Measurements from ENCODE around the gene LRIG1. TPM values are rescaled to one million over a fixed set of nuclear protein-coding genes. Genes with fewer than 3 reads are reported as not detected.

The LRIG1 gene
- total and polyA plus RNA-seq, 2 of the 8 experiments (the other 6 are each of a cell fraction or from before 2014, with no cell fraction given), result 78.1 to 88.7 TPM

DNA sequence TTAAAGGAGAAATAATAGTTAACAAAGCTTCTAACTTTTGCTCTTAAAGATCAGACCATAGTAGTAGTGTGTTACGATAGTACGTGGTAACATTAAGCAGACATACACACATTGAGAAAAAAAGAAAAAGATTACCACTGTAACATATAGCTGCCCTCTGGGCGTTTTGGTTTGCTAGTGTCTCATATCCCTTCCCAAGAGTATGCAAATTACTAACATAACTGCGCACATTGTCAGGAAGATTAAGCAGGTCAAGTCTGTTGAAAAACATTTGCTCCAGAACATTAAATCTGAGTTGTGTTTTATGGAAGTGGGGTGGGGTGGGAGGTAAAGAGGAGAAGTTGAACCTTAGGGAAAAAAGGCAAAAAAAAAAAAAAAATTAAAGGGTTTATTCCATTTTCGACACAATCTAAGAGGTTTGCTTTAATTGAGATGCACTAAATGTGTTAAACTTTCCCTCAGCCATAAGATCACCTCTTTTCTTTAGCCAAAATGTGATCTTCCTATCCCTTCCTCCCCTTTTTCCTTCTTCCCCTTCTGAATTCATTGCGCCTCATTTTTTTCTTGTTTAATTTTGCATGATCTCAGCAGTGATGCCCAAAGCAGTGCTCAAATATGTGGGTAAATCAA lies 1.5 kb upstream of the LRIG1 start:
- Histone ChIP-seq H3K36me3 (ENCODE audit: control insufficient read depth in 2 of 4, insufficient read depth in 4 of 4, low read length in 3 of 4) (no peaks in the 10 kb centered on the region; a peak in 1 of 8 replicates), H2AFZ (ENCODE audit: low read length) (no peak overlapping the region), H4K8ac (ENCODE audit: extremely low read depth, insufficient read depth, low read length) (no peak overlapping the region), H3K23ac (ENCODE audit: insufficient read length) (no peak overlapping the region), H3K9me3 (ENCODE audit: insufficient read depth in 2 of 2, low read depth in 1 of 2, low read length in 1 of 2) (no peaks in the 10 kb centered on the region), H3K27me3 (replicated peaks in 1 of 4; ENCODE audit: control insufficient read depth in 3 of 4, extremely low read depth in 1 of 4, insufficient read depth in 3 of 4, low read length in 3 of 4) (no peaks in the 10 kb centered on the region), H3K14ac (ENCODE audit: insufficient read length) (no peak overlapping the region), H2BK12ac (ENCODE audit: low read depth, low read length) (no peak overlapping the region), H2BK120ac (replicated peaks; ENCODE audit: low read depth, low read length) (no peak overlapping the region), H3K9ac (replicated peaks in 1 of 4; ENCODE audit: extremely low read depth in 1 of 4, low read depth in 3 of 4, low read length in 3 of 4) (no peak overlapping the region), H3K4me2 (ENCODE audit: insufficient read depth in 1 of 2, low read depth in 2 of 2, low read length in 2 of 2) (no peak overlapping the region; a peak in 1 of 4 replicates), H2BK5ac (ENCODE audit: low read depth, low read length) (no peak overlapping the region), H3K79me2 (ENCODE audit: control insufficient read depth in 1 of 2, insufficient read depth in 2 of 2, low read length in 2 of 2) (peaks cover 18 to 34% of the 10 kb centered on the region in 2 experiments), H2BK20ac (ENCODE audit: low read length) (no peak overlapping the region; the same call in 1 of the 2 replicates), H3K27ac (ENCODE audit: low read depth, low read length) (no peak overlapping the region), H4K20me1 (replicated peaks in 1 of 2; ENCODE audit: control insufficient read depth in 1 of 2, insufficient read depth in 2 of 2, low read length in 2 of 2) (peaks cover 5 to 7% of the 10 kb centered on the region in 2 experiments), H3K4me1 (replicated peaks in 1 of 4; ENCODE audit: control insufficient read depth in 3 of 4, insufficient read depth in 4 of 4, low read length in 3 of 4) (peaks cover 3 to 11% (median 6%) of the 10 kb centered on the region in 4 experiments; a peak in 6 of 7 replicates), H4K5ac (ENCODE audit: insufficient read length, low read depth, low read length) (no peak overlapping the region), H2BK15ac (ENCODE audit: low read length) (no peak overlapping the region), H3K79me1 (ENCODE audit: low read depth, low read length) (0 out of 2 replicates have a peak, but pooled peaks cover 2% of the 10 kb centered on the region), H3K18ac (ENCODE audit: extremely low read depth, low read length) (no peak overlapping the region), H4K91ac (replicated peaks; ENCODE audit: insufficient read length, low read length) (no peak overlapping the region), H3K4ac (replicated peaks; ENCODE audit: insufficient read length, low read depth, low read length) (no peak overlapping the region), H3K56ac (replicated peaks; ENCODE audit: insufficient read length, low read depth, low read length) (no peak overlapping the region), H3K23me2 (ENCODE audit: low read depth, low read length) (peaks cover 7% of the 10 kb centered on the region), H2AK5ac (ENCODE audit: low read depth, low read length) (no peak overlapping the region), H3K4me3 (ENCODE audit: extremely low read depth in 1 of 4, insufficient read depth in 2 of 4, low read depth in 3 of 4, low read length in 4 of 4) (0 out of 8 replicates have a peak overlapping the region, but pooled peaks of 1 of the 4 experiments have one; percentile 48)
- WGBS, 2 experiments (ENCODE audit: extremely low coverage in 1 of 2, insufficient coverage in 1 of 2, insufficient read length in 1 of 2, insufficient replicate concordance in 2 of 2, low coverage in 1 of 2, low lambda C conversion rate in 2 of 2, missing lambda C conversion rate in 1 of 2), result 84% methylated on average over 6 of the region's 6 CpGs; no CpG with 5 or more reads in 1 of the 2 experiments
- POLR2A ChIA-PET (ENCODE audit: partially characterized antibody), result no interaction called here
- CTCF ChIA-PET (ENCODE audit: partially characterized antibody), result interaction anchor here (0.5 to 1.3 kb wide), 5 partner anchors 8 to 320 kb away, joined by 3 to 5 read pairs (median 3); no protein-coding TSS in a partner anchor
- DNase-seq (ENCODE audit: low read depth in 1 of 2, low spot score in 2 of 2) (no peak), FAIRE-seq (no peak)
- no peak for TF ChIP-seq PHF8 (conservative IDR thresholded peaks at IDR 0.05; ENCODE audit: low read depth, low read length)
- no peak for TF ChIP-seq SIRT6 (IDR thresholded peaks at IDR 0.05; ENCODE audit: low read length)
- TF ChIP-seq BCL11A (IDR thresholded peaks at IDR 0.05; ENCODE audit: low read depth in 2 of 2, low read length in 2 of 2), result no peak
- no peak for TF ChIP-seq EP300 (IDR thresholded peaks at IDR 0.05; ENCODE audit: borderline replicate concordance in 1 of 2, low read depth in 2 of 2, low read length in 2 of 2)
- TF ChIP-seq CBX5 (IDR thresholded peaks at IDR 0.05; ENCODE audit: low read depth, low read length), result no peak
- TF ChIP-seq RNF2 (IDR thresholded peaks at IDR 0.05; ENCODE audit: borderline replicate concordance, low read depth, low read length, missing control alignments, poor library complexity, severe bottlenecking), result no peak
- TF ChIP-seq GABPA (IDR thresholded peaks at IDR 0.05; ENCODE audit: borderline replicate concordance, insufficient read depth, low read length), result no peak
- TF ChIP-seq CEBPB (IDR thresholded peaks at IDR 0.05; ENCODE audit: low read depth, low read length), result no peak
- TF ChIP-seq, protein P1, sequence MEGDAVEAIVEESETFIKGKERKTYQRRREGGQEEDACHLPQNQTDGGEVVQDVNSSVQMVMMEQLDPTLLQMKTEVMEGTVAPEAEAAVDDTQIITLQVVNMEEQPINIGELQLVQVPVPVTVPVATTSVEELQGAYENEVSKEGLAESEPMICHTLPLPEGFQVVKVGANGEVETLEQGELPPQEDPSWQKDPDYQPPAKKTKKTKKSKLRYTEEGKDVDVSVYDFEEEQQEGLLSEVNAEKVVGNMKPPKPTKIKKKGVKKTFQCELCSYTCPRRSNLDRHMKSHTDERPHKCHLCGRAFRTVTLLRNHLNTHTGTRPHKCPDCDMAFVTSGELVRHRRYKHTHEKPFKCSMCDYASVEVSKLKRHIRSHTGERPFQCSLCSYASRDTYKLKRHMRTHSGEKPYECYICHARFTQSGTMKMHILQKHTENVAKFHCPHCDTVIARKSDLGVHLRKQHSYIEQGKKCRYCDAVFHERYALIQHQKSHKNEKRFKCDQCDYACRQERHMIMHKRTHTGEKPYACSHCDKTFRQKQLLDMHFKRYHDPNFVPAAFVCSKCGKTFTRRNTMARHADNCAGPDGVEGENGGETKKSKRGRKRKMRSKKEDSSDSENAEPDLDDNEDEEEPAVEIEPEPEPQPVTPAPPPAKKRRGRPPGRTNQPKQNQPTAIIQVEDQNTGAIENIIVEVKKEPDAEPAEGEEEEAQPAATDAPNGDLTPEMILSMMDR (IDR thresholded peaks at IDR 0.05; ENCODE audit: control extremely low read depth in 1 of 3, insufficient read depth in 1 of 3, low read depth in 1 of 3, low read length in 3 of 3), result no peak
